Stimulated activated CD8-positive, alpha-beta memory T cell treated with anti-CD3 and anti-CD28 coated beads, Interleukin-4, amount 100 ng/mL, for 48 hours (primary cell): ENCODE measurements around the gene ZNF296.

ENCODE experiments used
- DNase-seq: peaks from one replicate; pipeline ENCODE4 v3.0.0-alpha.2; 2020

The ZNF296 gene

GRCh38 chr19:45102481-45102880 lies 26.2 kb upstream of the ZNF296 start:
- no peak for DNase-seq

GRCh38 chr19:45101806-45102205 lies 25.5 kb upstream of the ZNF296 start:
- no peak for DNase-seq

GRCh38 chr19:45100846-45101252 lies 24.6 kb upstream of the ZNF296 start:
- DNase-seq: no peak

GRCh38 chr19:45100201-45100600 lies 23.9 kb upstream of the ZNF296 start:
- DNase-seq: no peak

- no peak for DNase-seq
These were observed 23.4 kb upstream of the ZNF296 start for GRCh38 chr19:45099467-45100191.

GRCh38 chr19:45098521-45099466 lies 22.5 kb upstream of the ZNF296 start:
- DNase-seq: no peak

- DNase-seq: no peak
These were observed 21.7 kb upstream of the ZNF296 start for GRCh38 chr19:45097776-45098520.

- DNase-seq: no peak
These were observed 21.1 kb upstream of the ZNF296 start for GRCh38 chr19:45097450-45097775.

GRCh38 chr19:45096700-45097099 lies 20.4 kb upstream of the ZNF296 start:
- DNase-seq: no peak

GRCh38 chr19:45095496-45096413 lies 19.5 kb upstream of the ZNF296 start:
- no peak for DNase-seq

- DNase-seq: no peak
These were observed 18.4 kb upstream of the ZNF296 start for GRCh38 chr19:45094707-45095106.

GRCh38 chr19:45094137-45094536 lies 17.9 kb upstream of the ZNF296 start:
- DNase-seq: no peak

- peak; percentile 93 for DNase-seq
These were observed 16.7 kb upstream of the ZNF296 start, which contains the start of gene PPP1R37 for GRCh38 chr19:45092747-45093678. PPP1R37 (plus strand) TSS chr19:45093179; CDS start chr19:45093326, 147 bp downstream.

- peak; percentile 99 for DNase-seq
These were observed 15.0 kb upstream of the ZNF296 start for GRCh38 chr19:45091031-45091923.

- DNase-seq: no peak
These were observed 14.3 kb upstream of the ZNF296 start for GRCh38 chr19:45090606-45091005.

- no peak for DNase-seq
These were observed 13.8 kb upstream of the ZNF296 start for GRCh38 chr19:45090034-45090433.

- peak; percentile 49 for DNase-seq
These were observed 11.3 kb upstream of the ZNF296 start for GRCh38 chr19:45087531-45087930.

GRCh38 chr19:45086480-45086879 lies 10.2 kb upstream of the ZNF296 start:
- DNase-seq: no peak

- no peak for DNase-seq
These were observed 5.9 kb upstream of the ZNF296 start for GRCh38 chr19:45082170-45082569.

- DNase-seq: no peak
These were observed 3.7 kb upstream of the ZNF296 start for GRCh38 chr19:45079911-45080370.
